HG02798 (cell line): ENCODE measurements around the gene CYP3A5.
"Not testable (repeated sequence)": the region's sequence is repeated elsewhere in the genome, so short reads cannot be mapped to it uniquely, and the experiment has no call there.

Experiments used
- ATAC-seq: cut with Tn5 transposase; IDR thresholded peaks from one replicate; pipeline ENCODE4 v1.9.1; 2021; ENCODE audit warnings: mild to moderate bottlenecking; ENCODE audit not compliant: unreplicated experiment, poor library complexity

The CYP3A5 gene

DNA sequence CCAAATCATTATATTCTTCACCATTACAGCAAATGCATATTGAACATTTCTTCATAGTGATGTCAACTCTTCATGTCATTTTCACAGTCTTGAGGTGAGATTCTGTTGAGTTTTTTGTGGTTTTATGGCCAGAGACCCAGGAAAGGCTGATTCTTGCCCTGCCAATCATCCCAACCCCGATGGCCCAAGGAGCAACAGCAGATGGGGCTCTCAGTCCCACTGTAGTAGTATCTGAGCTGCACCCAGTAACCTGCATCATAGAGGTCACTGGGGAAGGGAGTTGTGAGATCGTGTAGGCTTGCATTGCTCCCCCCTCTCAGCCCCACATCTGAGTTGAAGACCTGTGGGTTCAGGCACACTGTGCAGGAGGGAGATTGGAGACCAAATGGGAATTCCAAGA is 36.3 kb downstream of the CYP3A5 start:
- no peak for ATAC-seq

DNA sequence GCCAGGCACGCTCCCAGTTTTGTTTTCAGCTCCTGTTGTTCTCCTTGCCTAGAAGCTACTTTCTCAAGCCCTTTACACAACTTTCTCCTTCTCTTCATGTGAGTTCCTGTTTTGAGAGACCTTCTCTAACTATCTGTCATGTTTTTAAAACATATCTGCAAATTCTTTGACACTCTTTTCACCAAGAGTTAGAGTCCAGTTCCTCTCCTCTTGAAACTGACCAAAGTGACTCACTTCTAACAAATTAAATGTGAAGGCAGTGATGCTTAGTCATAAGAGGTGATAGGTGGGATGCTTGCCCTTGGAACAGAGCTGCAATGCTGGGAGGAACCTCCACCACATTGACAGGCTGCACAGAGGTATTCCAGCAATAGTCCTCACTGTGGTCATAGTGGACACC is 37.8 kb downstream of the CYP3A5 start:
- ATAC-seq = no peak

DNA sequence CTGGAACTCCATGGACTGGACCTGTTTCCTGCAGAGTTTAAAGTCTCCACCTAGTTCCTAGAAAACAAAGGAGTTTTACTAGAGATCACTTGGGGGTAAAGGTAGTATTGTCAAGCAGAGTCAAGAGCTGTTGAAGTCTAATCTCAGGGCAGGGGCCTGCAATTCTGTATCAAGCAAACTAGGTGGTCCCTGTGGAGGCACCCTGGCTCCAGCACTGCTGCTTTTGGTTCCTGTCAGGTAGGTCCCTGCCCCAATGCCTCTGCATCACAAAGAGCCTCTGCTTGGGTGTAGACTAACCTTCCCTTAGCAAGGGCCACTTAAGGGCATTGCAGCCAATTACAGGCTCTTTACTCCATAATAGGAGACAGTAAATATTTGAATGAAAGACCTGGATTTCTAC is 40.5 kb downstream of the CYP3A5 start:
- no peak for ATAC-seq

DNA sequence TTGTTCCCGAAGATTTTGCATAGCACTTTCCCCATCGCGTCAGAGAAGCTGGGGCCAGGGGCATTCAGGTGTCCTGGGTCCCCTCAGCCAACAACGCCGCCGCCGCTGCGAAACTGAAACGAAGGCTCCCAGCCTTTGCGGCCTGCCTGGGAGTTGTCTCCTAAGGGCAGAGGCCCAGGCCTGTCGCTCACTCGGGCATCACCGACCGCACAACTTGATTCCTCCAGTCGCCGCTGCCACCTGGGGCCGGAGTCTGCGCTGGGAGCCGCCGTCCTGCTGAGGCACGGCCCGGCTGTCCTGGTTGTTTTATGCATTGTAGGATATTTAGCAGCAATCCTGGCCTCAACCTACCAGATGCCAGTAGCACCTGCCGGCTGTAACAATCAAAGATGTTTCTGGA is 41.1 kb downstream of the CYP3A5 start:
- no peak for ATAC-seq

DNA sequence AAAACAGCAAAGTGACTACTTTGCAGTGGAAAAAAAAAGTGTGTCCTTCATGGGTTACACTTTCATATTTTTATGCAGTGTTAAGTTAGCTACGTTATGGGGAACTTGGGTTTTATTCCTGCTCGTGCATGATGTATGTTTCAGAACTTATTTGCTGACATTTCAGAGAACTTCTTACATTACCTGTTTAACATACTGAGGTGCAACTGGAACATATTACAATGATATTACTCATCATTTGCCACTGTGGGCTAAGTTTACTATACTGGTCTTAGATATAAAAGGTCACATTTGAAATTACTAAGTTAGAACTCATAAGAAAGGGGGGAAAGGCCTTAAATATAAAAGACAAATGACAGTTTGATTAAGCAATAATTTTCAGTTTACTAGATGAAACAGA is 42.4 kb downstream of the CYP3A5 start:
- ATAC-seq = not testable (repeated sequence)

DNA sequence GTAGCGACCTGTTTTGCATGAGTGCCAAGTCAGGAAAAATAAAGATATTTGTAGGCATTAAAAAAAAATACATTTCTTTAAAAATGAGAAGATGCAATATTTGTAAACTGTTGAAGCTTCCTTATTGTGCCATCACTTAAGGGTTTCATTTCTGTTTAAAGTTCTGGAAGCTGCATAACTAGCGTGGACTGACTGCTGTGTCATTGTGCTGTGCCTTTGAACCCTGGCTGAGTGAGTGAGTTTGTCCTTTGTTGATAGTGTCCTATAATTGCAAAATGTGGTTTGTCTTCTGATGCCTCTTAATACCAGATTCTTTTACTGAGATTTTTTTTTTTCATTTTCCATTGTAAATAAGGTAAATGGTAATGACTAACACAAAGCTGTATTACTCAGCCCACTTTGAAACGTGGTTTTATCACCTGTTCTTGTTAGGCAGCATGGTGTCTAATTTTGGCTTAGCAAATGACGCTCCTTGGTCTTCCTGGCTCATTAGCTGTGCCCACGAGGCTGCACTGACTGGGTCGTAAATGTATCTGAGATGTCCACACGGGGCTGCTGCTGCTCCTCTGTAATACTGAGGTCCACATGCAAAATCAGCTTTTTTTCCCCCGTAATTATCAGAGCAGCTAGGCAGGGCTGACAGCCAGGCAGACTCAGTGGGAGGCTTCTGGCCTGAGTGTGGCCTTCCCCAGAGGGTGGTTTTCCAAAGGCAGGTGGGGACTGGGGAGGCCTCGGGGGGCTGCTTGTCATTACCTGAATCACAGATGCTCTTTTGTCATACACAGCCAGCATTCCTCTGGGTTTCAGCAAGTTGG is 48.3 kb downstream of the CYP3A5 start:
- no peak for ATAC-seq

DNA sequence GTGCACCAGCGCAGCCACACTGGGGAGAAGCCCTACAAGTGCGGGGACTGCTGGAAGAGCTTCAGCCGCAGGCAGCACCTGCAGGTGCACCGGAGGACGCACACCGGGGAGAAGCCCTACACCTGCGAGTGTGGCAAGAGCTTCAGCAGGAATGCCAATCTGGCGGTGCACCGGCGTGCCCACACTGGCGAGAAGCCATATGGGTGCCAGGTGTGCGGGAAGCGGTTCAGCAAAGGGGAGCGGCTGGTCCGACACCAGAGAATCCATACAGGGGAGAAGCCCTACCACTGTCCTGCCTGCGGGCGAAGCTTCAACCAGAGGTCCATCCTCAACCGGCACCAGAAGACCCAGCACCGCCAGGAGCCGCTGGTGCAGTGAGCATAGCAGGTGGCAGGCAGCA is 50.2 kb downstream of the CYP3A5 start:
- ATAC-seq = no peak

DNA sequence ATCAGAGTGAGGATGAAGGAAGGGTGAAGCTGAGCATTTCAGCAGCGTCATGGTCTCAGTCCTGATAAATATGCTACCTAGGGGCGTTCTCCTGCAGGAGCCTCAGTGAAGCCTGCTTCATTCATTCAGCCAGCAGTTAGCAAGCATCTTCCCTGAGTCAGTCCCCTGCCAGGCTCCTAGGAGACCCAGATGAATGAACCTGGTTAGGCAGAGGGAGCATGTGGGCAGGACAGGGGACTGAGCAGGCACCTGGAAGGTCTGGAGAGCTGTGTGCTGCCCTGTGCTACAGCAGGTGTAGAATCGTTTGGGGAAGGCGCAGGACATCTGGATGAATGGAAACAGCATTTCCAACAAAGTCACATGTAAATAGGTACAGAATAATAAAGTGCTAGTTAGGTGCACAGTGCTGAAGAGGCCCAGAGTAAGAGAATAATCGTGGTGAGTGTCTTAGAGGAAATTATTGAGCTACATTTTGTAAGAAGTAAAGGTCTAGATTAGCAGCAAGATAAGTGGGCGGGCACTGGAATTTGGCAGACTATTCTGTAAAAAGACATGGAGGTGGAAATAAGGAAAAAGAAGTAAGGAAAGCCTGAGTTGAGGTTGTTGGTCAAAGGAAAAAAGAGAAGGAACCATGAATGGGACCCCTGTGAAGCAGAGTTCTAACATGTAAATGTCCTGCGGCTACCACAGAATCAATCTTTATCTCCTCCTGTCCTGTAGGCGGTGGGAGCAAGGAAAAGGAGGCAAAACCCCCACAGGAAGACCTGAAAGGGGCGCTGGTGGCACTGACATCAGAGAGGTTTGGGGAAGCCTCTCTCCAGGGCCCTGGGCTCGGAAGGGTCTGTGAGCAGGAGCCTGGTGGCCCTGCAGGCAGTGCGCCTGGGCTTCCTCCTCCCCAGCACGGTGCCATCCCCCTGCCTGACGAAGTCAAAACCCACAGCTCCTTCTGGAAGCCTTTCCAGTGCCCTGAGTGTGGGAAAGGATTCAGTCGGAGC is 51.0 kb downstream of the CYP3A5 start:
- no peak for ATAC-seq

DNA sequence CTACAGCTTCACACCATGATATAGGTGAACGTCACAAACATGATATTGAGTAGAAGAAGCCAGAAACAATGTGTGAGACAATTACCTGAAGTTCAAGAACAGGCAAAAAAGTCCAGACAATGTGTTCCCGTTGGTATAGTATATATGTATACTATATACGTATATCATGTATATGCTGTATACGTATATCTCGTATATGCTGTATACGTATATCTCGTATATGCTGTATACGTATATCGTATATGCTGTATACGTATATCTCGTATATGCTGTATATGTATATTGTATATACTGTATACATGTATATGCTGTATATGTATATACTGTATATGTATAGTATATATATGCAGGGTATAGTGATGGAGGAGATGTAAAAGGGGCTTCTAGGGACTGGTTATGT is 52.3 kb downstream of the CYP3A5 start:
- ATAC-seq = no peak

DNA sequence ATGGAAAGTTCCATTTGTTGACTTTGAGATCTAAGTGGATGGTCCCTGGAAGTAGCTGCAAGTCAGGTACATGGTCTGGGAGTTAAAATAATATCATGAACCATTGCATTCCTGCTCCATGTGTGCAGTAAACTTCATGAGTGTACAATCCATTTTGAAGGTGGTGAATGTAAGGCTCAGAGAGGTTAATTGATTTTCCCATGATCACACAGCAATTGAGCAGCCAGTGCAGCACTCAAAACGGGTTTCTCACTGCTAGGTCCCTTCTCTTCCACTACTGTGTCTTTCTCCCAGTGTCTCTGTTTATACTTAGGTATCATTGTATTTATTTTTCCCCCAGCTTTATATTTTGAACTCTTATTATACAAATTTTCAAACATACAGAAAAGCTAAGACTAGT is 53.1 kb downstream of the CYP3A5 start:
- no peak for ATAC-seq

DNA sequence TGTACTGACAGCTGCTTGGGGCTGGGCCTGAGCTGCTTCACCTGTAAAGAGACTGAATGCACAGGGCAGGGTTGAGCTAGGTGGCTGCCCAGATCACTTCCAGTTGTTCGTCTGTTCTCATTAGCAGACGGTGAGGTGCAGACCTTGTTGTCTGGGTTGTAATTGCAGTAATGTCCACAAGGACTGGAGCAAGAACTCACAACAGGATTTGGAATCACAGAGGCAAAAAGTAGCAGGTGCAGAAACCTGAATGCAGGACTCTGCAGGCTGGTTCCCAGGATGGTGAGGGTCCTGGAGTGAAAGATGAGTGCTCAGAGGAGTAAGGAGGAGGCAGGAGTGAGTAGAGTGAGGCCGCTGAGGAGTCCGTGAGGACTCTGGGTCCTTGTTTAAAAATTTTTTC is 53.8 kb downstream of the CYP3A5 start:
- ATAC-seq = no peak

DNA sequence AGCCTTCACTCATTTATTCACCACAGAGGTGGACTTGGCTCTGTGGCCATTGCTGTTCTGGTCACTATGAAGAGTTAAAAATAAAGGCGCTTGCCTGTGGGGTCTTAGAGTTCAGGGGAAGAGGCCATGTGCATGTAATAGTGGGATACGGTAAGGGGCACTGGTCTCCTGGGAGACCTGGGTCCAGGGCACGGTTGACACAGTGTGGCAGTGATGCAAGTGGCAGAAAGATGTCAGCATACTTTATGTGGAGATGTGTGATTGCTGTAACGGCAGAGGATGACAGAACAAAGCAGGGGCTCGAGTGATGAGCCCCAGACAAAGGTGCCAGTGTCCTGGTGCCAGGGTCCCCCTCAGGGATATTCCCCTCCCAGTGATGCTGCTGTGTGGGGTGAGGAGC is 54.5 kb downstream of the CYP3A5 start:
- ATAC-seq = no peak

DNA sequence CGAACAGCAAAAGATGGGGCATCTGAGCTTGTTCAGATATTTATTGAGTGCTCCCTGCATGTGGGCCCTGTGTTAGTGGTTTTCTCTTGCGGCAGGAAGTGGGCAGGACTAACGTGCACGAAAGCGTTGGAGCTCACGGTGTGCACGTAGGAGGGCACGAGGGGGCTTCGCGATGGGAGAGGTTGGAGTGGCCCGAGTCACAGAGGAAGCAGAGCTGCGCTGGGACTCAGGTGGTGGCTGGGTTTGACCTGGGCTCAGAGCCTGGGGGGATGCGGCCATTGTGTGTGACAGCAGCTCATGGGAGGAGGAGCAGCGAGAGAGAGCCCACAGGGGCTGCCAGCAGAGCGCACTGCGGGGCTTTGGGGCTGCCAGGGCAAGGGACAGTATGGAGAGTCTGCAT is 55.3 kb downstream of the CYP3A5 start:
- ATAC-seq = no peak

DNA sequence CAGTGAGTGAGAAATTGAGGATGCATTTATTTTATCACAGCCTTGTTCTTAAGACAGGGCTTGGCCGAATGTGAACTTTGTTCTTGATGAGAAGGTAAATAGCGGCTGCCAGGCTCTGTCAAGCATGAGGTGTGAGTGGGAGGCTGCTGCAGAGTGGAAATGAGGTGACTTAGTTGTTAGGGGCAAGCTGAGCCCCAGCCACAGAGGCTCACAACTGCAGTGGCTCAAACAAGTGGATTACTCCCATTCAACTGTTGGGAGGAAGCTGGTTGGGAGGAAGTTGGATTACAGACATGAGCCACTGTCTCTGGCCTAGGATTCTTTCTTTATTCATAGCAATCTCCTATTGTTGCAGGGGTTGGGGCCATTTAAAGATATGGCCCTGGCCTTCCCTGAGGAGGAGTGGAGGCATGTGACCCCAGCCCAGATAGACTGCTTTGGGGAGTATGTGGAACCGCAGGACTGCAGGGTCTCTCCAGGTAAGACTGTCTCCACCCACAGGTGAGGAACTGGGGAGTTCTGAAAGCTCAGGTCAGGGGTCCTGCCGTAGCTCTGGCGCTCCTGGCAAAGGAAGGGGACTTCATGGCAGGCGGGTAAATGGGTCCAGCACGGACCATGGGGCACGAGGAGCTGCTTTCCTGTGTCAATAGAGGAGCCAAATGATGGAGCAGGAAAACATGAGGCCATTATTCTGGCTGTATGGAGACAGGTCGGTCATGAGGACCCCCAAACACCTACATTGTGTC is 55.9 kb downstream of the CYP3A5 start:
- no peak for ATAC-seq

DNA sequence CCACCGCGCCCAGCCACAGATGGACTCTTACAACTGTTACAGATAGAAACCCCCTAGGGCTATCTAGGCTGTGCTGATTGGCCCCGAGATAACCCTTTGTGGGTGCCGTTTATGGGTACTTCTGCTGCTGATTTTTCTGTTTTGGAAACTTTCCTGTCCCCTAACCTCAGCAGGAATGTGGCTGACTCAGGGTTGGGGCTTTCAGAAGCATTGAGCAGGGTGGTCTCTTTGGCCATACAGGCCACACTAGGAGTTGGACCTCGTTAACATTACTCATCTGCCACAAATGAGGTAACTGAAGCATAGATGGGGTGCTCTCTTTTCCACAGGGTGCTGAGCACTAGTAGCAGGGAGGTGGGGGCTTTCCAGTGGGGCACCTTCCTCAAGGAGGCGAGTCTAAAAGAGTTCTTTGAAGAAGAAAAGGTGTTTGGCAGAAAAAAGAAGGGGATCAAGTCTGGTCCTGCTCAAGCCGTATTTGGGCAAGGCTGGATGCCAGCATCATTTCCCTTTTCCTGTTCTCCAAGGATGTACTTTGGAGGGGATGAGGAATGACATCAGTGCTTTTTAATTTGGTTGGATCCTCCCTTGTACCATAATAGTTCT is 56.6 kb downstream of the CYP3A5 start:
- ATAC-seq = no peak

DNA sequence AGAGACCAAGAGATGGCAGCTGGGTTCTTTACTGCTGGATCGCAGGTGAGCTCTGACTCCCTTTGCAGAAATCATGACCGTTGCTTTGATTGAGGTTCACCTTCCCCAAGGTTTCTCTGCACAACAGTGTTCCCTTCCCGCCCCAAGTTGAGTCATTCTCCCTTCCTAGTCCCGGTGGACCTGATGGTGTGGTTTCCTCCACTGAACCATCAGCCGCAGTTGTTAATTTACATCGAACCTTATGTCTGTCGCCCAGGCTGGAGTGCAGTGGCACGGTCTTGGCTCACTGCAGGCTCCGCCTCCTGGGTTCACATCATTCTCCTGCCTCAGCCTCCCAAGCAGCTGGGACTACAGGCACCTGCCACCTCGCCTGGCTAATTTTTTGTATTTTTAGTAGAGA is 57.2 kb downstream of the CYP3A5 start:
- ATAC-seq = no peak

DNA sequence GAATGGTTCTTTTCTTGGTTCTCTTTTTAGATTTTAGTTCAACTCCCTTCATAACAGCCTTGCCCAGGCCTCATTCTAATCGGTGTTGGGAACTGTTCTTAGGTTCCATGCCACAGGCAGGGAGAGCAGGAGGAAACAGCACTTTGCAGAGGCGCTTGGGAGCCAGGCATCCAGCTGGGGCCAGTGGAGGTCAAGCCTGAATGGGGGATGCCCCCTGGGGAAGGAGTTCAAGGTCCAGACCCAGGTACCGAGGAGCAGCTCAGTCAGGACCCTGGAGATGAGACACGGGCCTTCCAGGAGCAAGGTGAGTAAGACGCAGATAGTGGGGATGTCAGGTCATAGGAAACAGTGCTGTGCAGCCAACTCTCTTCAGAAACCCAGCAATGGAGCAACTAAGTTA is 58.5 kb downstream of the CYP3A5 start:
- ATAC-seq = no peak

DNA sequence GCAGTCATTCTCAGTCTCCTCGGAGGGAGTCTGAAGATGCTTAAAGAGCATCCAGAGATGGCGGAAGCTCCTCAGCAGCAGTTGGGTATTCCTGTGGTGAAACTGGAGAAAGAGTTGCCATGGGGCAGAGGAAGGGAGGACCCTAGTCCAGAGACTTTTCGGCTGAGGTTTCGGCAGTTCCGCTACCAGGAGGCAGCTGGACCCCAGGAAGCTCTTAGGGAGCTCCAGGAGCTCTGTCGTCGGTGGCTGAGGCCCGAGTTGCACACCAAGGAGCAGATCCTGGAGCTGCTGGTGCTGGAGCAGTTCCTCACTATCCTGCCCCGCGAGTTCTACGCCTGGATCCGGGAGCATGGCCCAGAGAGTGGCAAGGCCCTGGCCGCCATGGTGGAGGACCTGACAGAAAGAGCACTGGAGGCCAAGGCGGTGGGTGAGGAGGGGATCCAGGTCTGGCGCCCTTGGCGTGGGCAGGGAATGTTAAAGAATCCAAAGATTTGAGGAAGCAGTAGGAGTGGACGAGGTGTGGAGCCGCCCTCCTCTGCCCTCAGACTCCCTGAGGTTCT is 60.1 kb downstream of the CYP3A5 start:
- ATAC-seq = no peak

DNA sequence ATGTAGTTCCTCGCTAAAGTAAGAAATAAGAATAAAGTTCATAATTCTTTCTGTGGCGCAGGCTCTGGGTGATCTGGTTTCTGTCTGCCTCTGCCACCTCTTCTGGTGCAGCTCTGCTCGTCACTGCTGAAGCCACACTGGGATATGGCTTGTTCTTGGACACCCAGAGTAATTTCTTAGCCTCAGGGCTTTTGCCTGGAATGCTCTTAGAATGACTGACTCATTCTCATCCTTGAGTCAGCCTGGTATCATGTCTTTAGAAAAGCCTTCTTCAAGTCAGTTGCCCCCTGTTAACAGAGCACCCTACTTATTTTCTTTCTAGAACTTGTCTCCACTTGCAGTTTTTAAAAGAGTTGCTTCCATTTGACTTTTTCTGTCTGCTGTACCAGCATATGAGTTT is 61.1 kb downstream of the CYP3A5 start:
- no peak for ATAC-seq

DNA sequence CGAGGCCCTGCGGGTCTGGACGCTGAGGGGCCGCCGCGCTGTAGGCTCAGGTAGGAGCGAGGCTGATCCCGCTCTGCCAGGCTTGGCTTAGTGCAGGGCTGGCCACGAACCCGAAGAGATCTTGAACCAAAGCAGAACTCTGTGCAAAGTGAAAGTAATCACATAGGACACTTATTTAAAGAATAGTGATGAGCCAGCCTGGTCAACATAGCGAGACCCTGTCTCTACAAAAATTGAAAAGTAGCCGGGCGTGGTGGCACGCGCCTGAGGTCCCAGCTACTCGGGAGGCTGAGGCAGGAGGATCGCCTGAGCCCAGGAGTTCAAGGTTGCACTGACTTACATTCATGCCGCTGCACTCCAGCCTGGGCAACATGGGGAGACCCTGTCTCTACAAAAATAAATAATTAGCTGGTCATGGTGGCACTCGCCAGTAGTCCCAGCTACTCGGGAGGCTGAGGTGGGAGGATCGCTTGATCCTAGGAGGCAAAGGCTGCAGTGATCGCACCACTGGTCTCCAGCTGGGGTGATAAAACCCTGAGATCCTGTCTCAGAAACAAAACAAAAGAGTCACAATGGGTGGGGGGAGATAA is 62.5 kb downstream of the CYP3A5 start:
- no peak for ATAC-seq
